Central memory CD8-positive, alpha-beta T cell (primary cell): ENCODE measurements around the gene TOM1L1.

Experiments used
- ATAC-seq: fragments of 150-1000 bp; cut with Tn5 transposase; replicated peaks from 2 replicates; pipeline ENCODE4 v1.10.0; 2022; ENCODE audit warnings: mild to moderate bottlenecking, moderate FRiP score, moderate number of reproducible peaks; ENCODE audit not compliant: poor library complexity, severe bottlenecking; ENCODE audit errors: extremely low read depth
- DNase-seq, 2 donors: peaks; one replicate each; pipeline ENCODE4 v3.0.0; 2021; ENCODE audit warnings: low spot score in 2 of 2
- H3K27ac Mint-ChIP-seq: one replicate; pipeline ENCODE4 v1.8.0; 2022; ENCODE audit warnings: low read depth, mild to moderate bottlenecking, moderate library complexity, mixed read lengths
- H3K27me3 Mint-ChIP-seq: one replicate; pipeline ENCODE4 v1.8.0; 2022; ENCODE audit warnings: mixed read lengths
- H3K36me3 Mint-ChIP-seq: one replicate; pipeline ENCODE4 v1.8.0; 2022; ENCODE audit warnings: mild to moderate bottlenecking, moderate library complexity, mixed read lengths; ENCODE audit not compliant: insufficient read depth
- H3K4me1 Mint-ChIP-seq: one replicate; pipeline ENCODE4 v1.8.0; 2022; ENCODE audit warnings: mixed read lengths
- H3K4me3 Mint-ChIP-seq: one replicate; pipeline ENCODE4 v1.8.0; 2022; ENCODE audit warnings: mild to moderate bottlenecking, moderate library complexity, mixed read lengths
- H3K9me3 Mint-ChIP-seq: one replicate; pipeline ENCODE4 v1.8.0; 2022; ENCODE audit warnings: mixed read lengths

Gene TOM1L1

DNA sequence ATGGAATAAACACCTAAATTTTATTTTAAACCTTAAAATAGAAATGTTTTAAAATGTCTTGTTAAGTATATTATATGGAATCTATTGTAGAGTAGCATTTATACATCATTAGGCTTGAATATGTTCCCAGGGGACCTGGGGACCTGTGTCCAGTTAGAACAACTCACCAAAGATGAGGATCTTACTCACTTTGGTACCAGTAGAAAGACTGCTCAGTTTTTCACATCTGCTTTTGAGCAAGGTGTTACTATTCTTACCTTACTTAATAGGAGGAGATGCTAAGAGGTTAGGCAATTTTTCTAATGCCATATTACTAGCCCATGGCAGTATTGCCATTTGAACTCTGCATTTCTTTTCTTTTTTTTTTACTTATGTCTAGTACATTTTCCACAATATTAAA, 82.6 kb downstream of the TOM1L1 start:
- Mint-ChIP-seq H3K4me3 (no peak overlapping the region), H3K9me3 (no peaks in the 10 kb centered on the region), H3K36me3 (no peaks in the 10 kb centered on the region), H3K4me1 (no peaks in the 10 kb centered on the region), H3K27me3 (no peaks in the 10 kb centered on the region), H3K27ac (no peak overlapping the region)
- ATAC-seq (no peak), DNase-seq (no peak)

DNA sequence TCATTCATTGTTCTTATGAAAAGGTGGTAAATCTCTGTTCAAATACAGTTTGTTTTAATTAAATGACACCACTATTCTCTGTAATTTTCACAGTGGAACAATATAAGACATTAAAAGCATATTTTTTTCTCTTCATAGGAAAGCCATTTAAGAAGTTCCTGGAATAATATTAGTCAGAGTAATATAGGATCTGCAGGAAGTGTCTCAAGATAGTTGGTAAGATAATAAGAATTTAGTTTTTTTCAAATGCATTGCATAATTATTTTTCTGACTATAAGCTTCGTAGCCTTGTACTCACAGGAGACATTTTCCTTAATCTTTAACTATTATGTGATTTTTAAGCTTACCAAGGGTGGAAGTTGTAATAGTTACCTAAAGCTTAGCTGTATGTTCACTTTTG, 84.8 kb downstream of the TOM1L1 start:
- Mint-ChIP-seq H3K27me3 (no peaks in the 10 kb centered on the region), H3K36me3 (no peaks in the 10 kb centered on the region)
- ATAC-seq, result no peak

DNA sequence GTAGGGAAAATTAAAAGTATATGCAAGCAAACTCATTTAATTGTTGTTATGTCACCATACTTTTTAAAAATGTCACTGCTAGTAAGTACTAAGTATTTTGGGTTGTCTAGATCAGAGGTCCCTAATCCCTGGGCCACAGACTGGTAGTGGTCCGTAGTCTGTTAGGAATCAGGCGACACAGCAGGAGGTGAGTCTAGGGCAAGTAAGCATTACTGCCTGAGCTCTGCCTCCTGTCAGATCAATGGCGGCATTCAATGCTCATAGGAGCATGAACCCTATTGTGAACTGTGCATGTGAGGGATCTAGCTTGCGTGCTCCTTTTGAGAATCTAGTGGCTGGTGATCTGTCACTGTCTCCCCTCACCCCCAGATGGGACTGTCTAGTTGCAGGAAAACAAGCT, 89.5 kb downstream of the TOM1L1 start:
- Mint-ChIP-seq H3K27me3 (no peaks in the 10 kb centered on the region), H3K36me3 (peaks cover 2% of the 10 kb centered on the region), H3K27ac (no peak overlapping the region), H3K4me3 (no peak overlapping the region), H3K4me1 (no peaks in the 10 kb centered on the region), H3K9me3 (no peaks in the 10 kb centered on the region)
- DNase-seq (no peak), ATAC-seq (no peak)

More for the DNA sequence above, 84.8 kb downstream of the TOM1L1 start:
- no peak for DNase-seq
- H3K4me3 Mint-ChIP-seq, result no peak overlapping the region
- H3K27ac Mint-ChIP-seq, result no peak overlapping the region
- H3K4me1 Mint-ChIP-seq, result no peaks in the 10 kb centered on the region
- H3K9me3 Mint-ChIP-seq, result no peaks in the 10 kb centered on the region

DNA sequence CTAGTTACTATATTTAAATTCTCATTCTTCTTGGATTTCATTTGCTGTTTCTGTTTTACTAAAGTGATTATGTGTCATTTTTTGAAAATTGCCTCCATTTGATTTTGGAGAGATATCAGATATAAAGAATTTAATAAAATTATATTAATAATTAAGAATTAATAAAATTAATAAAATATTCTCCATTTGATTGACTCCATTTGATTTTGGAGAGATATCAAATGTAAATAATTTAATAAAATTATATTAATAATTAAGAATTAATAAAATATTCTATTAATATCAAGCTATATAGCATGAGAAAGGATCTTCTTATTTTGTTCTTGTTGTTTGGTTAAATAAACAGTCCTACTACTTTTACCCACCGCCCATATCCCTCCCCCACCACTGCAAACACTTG, 90.9 kb downstream of the TOM1L1 start:
- no peak for ATAC-seq
- H3K4me1 Mint-ChIP-seq, result no peaks in the 10 kb centered on the region
- no peaks in the 10 kb centered on the region for H3K27me3 Mint-ChIP-seq
- H3K4me3 Mint-ChIP-seq, result no peak overlapping the region
- no peak for DNase-seq
- H3K9me3 Mint-ChIP-seq, result no peaks in the 10 kb centered on the region
- no peak overlapping the region for H3K27ac Mint-ChIP-seq
- H3K36me3 Mint-ChIP-seq, result peaks cover 4% of the 10 kb centered on the region

DNA sequence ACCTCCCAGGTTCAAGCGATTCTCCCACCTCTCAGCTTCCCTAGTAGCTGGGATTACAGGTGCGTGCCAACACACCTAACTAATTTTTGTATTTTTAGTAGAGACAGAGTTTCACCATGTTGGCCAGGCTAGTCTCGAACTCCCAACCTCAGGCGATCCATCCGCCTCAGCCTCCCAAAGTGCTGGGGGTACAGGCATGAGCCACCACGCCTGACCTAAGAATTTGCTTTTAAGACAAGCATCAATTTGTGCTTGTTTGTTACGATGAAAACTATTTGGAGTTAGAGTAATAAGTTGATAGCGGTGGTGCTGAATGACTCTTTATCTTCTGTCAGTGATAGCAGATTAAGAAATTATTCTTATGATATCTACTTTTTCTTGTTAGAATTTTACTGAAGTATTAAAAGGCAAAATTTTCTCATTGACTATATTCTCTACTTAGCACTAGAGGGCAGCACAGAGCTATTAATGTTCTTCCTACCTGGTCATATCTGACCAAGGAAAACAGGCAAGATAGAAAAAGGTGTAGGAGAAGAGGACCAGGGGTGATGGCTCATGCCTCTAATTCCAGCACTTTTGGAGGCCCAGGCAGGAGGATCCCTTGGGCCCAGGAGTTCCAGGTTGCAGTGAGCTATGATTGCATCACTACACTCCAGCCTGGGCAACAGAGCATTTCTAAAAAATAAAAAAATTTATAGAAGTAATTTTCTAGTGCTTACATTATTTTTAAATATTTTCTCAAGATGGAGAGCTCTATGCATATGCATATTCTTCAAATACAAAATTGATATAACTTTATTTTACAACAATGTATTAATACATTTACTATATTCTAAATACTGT, 92.4 kb downstream of the TOM1L1 start:
- no peak for ATAC-seq

DNA sequence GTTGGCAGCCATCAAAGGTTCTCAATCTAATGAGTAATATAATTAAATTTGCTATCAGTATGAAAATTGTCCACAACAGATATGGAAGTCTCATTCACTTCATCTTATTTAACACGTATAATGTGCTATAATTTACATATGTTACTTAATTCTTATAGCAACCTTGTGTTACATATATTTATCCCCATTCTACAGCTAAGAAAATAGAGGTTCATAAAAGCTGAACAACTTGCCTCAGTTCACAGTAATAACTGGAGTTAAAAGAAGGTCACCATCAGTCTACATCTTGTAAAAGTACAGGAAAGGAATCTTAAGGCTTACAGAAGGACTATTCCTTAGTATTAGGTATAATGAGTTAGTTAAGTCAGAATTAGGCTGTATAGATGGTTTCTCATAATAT, 95.8 kb downstream of the TOM1L1 start:
- no peak overlapping the region for H3K4me3 Mint-ChIP-seq
- no peaks in the 10 kb centered on the region for H3K9me3 Mint-ChIP-seq
- no peak for DNase-seq
- ATAC-seq, result no peak
- no peaks in the 10 kb centered on the region for H3K4me1 Mint-ChIP-seq
- peaks cover 6% of the 10 kb centered on the region for H3K36me3 Mint-ChIP-seq
- H3K27ac Mint-ChIP-seq, result no peak overlapping the region
- no peaks in the 10 kb centered on the region for H3K27me3 Mint-ChIP-seq

More for the DNA sequence above, 92.4 kb downstream of the TOM1L1 start:
- no peak overlapping the region for H3K27ac Mint-ChIP-seq
- no peaks in the 10 kb centered on the region for H3K4me1 Mint-ChIP-seq
- H3K36me3 Mint-ChIP-seq, result peaks cover 4% of the 10 kb centered on the region
- H3K9me3 Mint-ChIP-seq, result no peaks in the 10 kb centered on the region
- H3K4me3 Mint-ChIP-seq, result no peak overlapping the region
- H3K27me3 Mint-ChIP-seq, result no peaks in the 10 kb centered on the region
- DNase-seq, result no peak

DNA sequence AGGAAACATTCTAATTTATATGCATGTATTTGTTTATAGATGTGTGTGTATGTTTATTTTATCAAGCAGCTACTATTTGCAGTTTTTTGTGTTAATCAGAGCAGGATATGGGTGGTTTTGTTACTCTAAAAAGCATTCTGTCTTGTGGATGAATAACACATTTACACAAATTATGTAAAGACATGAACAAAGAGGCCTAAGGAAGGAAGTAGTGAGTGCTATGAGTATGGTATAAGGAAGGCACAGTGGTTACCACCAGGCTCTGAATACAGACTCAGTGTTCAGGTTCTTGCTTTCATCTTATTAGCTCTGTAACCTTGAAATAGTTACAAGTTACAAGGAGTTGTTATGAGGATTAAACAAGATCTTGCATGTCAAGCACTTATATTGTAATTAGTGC, 101.8 kb downstream of the TOM1L1 start:
- Mint-ChIP-seq H3K36me3 (peaks cover 5% of the 10 kb centered on the region), H3K4me3 (no peak overlapping the region), H3K4me1 (no peaks in the 10 kb centered on the region), H3K27me3 (no peaks in the 10 kb centered on the region), H3K27ac (no peak overlapping the region), H3K9me3 (no peaks in the 10 kb centered on the region)
- DNase-seq, result no peak
- ATAC-seq, result no peak

DNA sequence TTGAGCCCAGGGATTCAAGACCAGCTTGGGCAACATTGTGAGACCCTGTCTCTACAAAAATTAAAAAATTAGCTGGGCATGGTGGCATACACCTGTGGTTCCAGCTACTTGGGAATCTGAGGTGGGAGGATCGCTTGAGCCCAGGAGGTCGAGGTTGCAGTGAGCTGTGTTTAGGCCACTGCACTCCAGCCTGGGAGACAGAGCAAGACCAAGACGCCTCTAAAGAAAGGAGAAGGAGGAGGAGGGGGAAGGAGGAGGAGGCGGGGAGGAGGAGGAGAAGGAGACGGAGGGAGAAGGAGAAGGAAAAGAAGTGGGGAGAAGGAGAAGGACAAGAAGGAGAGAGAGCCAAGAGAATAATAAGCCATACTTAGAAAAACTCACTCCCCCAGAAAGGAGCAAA, 103.8 kb downstream of the TOM1L1 start:
- H3K36me3 Mint-ChIP-seq, result peaks cover 5% of the 10 kb centered on the region
- DNase-seq (no peak), ATAC-seq (no peak)
- no peaks in the 10 kb centered on the region for H3K9me3 Mint-ChIP-seq
- no peaks in the 10 kb centered on the region for H3K4me1 Mint-ChIP-seq
- no peak overlapping the region for H3K27ac Mint-ChIP-seq
- H3K27me3 Mint-ChIP-seq, result no peaks in the 10 kb centered on the region
- no peak overlapping the region for H3K4me3 Mint-ChIP-seq

DNA sequence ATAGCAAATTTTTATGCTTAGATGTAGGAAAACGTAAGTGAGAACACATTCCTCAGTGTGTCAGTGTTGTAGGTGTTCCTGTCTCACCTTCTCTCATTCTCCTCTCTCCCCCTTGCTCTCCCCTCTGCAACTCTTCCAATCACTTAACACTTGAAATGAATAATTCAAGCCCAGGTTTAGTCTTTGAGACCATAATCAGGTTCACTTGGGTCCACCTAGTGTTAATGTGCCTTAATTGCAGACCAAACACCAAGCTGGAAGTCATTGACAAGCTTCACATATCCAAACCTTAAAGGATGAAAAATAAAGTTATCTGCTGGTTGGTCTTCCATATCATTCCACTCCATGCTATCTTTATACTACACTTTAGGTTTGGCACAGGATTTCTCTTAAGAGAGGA, 104.9 kb downstream of the TOM1L1 start:
- Mint-ChIP-seq H3K4me1 (no peaks in the 10 kb centered on the region), H3K9me3 (no peaks in the 10 kb centered on the region), H3K27me3 (no peaks in the 10 kb centered on the region), H3K36me3 (peaks cover 5% of the 10 kb centered on the region), H3K27ac (no peak overlapping the region), H3K4me3 (no peak overlapping the region)
- ATAC-seq (no peak), DNase-seq (no peak)
